IPS-NIHi11 (cell line): ENCODE results near the gene HOXB1.

ENCODE experiments used
- DNase-seq: peaks from one replicate; pipeline ENCODE4 v3.0.0; 2012; ENCODE audit warnings: mixed read lengths, low spot score

The HOXB1 gene

GRCh38 chr17:48554412-48555257, 23.8 kb upstream of the HOXB1 start:
- no peak for DNase-seq

GRCh38 chr17:48553826-48554225, 23.0 kb upstream of the HOXB1 start:
- DNase-seq, result no peak

- DNase-seq, result no peak
These were observed 22.4 kb upstream of the HOXB1 start for GRCh38 chr17:48553190-48553547.

GRCh38 chr17:48552466-48553189, 21.8 kb upstream of the HOXB1 start:
- DNase-seq, result no peak

GRCh38 chr17:48551596-48552465, 21.0 kb upstream of the HOXB1 start:
- no peak for DNase-seq

GRCh38 chr17:48551214-48551555, 20.4 kb upstream of the HOXB1 start:
- no peak for DNase-seq

- peak; percentile 61 for DNase-seq
These were observed 19.8 kb upstream of the HOXB1 start for GRCh38 chr17:48550502-48551213.

GRCh38 chr17:48549914-48550501, 19.2 kb upstream of the HOXB1 start:
- no peak for DNase-seq

GRCh38 chr17:48549281-48549630, 18.4 kb upstream of the HOXB1 start:
- no peak for DNase-seq

GRCh38 chr17:48548523-48549280, 17.9 kb upstream of the HOXB1 start:
- DNase-seq, result no peak

GRCh38 chr17:48547808-48548522, 17.2 kb upstream of the HOXB1 start:
- no peak for DNase-seq

- no peak for DNase-seq
These were observed 16.4 kb upstream of the HOXB1 start for GRCh38 chr17:48546924-48547807.

- DNase-seq, result no peak
These were observed 15.5 kb upstream of the HOXB1 start for GRCh38 chr17:48546137-48546923.

- no peak for DNase-seq
These were observed 14.7 kb upstream of the HOXB1 start for GRCh38 chr17:48545539-48545938.

- DNase-seq, result no peak
These were observed 14.2 kb upstream of the HOXB1 start, which contains the start of gene HOXB2 for GRCh38 chr17:48545022-48545375. Gene HOXB2 (minus strand): TSS chr17:48545109. CDS start chr17:48544911, 198 bp downstream.

- no peak for DNase-seq
These were observed 13.7 kb upstream of the HOXB1 start for GRCh38 chr17:48544349-48545021.

GRCh38 chr17:48543854-48544348, 13.1 kb upstream of the HOXB1 start:
- no peak for DNase-seq
